GM15510 (cell line): Measurements from ENCODE around the gene USP49.

Source experiments
- POLR2A ChIP-seq: IDR thresholded peaks from 3 replicates; pipeline ENCODE4 v1.6.1; 2011; ENCODE audit warnings: borderline replicate concordance; ENCODE audit not compliant: insufficient read length; ENCODE audit errors: extremely low read depth

USP49 gene

DNA sequence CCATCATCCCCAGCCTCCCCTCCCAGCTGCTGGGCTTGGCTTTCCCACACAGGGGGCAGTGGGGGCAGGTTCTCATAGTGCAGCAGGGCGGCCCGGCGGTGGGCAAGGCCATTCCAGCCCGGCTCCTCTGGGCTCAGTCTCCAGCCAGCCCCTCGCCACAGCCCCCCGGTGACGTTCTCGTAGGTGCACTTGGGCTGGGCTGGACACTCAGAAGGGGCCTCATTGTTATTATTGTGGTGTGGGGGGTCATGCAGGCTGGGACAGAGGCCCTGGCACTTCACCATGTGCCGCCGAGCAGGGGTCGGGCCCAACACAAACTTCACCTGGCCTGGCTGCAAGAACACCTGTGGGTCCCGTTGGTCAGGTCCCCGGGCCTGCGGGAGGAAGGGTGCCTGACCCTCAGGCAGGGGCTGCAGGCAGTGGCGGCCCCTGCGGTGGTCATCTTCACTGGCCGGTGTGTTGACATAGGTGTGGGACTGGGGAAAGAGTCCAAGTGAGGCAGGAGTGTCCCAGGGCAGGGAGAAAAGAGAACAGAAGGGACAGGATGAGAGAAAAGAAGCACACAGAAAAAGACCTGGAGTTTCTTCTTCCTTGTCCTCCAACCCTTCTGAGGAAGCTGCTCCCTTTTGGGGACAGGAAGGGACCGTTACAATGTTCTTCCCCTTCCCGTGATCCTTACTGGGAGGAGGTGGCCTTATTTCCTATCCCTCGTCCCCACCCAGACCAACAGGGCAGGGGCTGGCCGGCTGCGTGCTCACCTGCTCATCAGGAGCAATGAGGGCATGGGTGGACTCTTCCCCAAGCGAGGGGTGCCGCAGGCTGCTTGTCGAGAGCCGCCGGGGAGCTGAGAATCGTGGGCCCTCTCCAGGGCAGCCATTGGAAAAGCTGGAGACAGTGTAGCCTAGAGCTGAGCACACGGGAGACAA, 123.9 kb downstream of the USP49 start:
- no peak for TF ChIP-seq POLR2A

GRCh38 chr6:41770381-41771057, 124.7 kb downstream of the USP49 start:
- no peak for TF ChIP-seq POLR2A

DNA sequence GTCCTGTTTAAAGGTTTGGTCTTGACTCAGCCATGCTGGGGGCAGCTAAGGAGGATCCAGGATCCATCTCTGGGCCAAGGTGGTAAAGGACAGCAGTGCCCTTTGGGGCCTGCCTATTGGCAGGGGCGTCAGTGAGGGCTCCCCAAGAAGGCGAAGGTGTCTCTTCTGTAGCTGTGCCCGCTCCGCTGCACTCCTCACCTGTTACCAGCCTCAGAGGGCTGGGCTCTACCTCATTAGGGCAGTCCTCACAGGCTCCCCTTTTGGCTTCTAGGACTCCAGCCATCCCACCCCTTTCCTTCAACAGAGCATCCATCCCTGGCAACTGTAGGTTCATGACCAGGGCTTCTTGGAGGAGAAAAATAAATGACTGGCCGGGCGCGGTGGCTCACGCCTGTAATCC, 125.8 kb downstream of the USP49 start:
- no peak for TF ChIP-seq POLR2A

GRCh38 chr6:41768545-41769308, 126.4 kb downstream of the USP49 start:
- no peak for TF ChIP-seq POLR2A

DNA sequence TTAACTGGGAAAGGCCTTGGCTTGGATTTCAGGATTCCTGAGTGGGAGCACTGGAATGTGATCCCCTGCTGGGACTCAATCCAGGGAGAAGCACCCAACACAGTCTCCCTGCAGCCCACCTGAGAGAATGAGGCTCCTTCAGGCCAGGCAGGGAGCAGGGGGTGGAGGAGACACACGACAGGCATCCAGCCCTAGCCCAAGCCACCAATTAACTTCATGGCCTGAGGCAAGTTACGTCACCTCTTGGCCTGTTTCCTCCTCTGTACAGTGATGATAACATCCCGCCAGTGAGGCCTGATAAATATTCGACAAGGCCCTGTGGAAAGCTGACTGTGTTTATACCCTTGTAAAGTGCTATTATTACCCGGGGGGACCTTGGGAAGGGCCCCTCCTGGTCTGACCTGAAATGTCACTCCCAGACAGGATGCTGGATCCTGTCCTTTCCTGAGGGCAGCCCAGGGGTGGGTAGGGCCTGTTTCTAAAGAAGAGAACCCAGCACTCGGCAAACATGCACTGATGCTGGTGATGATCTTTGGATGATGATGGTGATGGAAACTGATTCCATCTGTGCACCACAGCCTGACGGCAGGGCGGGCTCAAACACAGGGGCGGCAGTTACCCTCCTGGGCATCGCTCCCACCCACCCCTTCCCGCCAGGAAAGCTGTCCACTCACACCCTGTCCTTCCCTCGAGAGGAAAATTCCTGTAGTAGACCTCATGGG, 127.9 kb downstream of the USP49 start:
- no peak for TF ChIP-seq POLR2A

DNA sequence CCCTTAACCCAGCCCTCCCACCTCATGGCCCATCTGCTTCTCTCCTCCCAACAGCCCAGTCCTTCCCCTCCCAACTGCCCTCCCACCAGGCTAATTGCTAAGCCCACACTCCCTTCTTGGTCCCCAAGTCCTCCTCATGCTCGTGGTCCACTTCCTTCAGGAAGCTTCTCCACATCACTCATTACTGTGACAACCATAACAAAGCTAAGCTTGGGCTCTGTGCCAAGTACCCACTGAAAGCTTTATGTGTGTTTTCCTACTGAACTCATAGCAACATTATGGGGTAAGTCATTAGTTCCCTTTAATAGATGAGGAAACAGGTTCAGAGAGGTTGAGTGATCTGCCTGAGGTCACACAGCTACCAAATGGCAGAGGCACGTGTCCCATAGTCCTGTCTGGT, 131.7 kb downstream of the USP49 start:
- no peak for TF ChIP-seq POLR2A

DNA sequence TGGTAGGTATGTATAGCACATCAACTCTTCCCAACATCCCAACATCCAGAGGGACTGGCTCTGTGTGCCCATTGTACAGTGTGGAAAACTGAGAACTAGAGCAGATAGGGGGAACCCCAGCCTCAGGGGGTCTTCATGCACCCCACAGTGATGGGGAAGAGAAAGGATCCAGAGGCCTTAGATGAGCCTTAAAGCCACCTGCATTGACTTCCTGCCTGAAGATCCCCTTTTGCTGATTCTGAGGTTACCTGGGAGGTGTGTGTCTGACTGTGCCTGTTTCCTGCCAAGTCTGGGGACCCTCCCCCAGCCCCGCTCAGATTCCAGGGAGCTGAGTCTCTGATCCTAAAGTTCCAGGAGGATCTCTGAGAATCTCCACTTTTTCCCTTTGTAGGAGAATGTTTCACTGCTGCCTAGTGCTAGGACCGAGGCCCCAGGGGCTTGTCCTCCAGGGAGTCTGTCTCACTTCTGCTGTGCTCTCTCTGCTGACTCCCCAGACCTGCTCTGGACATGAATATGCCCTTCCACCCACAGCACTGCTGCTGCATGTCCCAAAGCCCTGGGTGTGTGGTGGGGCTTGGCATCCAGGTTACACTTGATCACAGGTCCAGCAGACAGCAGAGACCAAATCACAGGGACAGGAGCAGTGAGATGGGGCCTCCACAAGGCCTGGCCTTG, 135.1 kb downstream of the USP49 start:
- TF ChIP-seq POLR2A, result no peak

DNA sequence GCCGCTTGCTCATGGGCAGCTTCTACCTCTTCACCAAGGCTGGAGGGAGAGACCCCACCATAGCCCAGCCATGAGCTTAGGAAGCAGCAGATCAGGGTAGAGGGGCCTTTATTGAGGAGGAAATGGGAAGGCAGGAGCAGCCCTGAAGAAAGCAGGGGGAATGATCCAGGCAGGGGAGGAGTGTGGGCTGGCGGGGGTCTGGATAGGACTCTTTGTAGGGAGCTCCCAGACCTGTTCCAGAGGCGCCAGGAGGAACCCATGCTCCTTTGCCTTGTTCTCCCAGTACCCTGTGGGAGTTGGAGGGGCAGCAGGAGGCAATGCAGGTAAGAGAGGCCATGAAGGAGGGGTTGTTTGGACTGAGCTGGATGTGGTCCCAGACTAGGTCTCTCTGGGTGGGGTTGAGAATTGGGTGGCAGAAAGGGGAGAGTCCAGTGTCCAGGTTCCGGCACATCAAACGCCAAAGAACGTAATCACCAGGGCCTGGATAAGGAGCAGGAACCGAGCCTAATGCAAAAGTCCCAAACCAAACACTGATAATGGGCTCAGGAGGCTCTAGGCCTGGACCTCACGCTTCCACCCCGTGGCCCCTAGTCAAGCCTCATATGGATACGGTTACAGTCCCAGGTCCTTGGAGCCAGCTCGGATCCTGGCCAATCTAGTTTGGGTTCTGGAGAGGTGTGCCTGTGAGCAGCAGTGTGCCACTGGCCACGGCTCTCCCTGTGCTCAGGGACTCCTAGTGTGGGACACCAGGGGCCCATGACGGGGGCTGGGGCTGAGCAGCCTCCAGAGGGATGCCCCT, 135.9 kb downstream of the USP49 start:
- TF ChIP-seq POLR2A, result no peak

DNA sequence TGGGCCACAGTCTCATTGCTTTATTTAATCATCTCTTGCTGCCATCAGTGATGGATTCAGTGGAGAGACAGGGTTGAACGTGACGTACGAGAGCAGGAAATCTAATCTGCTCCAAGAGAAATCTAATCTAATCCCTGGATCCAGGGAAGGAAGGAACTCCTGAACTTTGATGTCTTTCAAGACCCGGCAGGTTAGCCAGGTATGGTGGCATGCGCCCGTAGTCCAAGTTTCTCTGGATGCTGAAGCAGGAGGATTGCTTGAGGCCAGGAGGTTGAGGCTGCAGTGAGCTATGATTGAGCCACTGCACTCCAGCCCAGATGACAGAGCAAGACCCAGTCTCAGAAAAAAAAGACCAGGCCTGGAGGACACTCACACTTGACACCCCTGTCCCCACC, 136.5 kb downstream of the USP49 start:
- no peak for TF ChIP-seq POLR2A

- no peak for TF ChIP-seq POLR2A
Observed at GRCh38 chr6:41757931-41758640, 137.1 kb downstream of the USP49 start.

DNA sequence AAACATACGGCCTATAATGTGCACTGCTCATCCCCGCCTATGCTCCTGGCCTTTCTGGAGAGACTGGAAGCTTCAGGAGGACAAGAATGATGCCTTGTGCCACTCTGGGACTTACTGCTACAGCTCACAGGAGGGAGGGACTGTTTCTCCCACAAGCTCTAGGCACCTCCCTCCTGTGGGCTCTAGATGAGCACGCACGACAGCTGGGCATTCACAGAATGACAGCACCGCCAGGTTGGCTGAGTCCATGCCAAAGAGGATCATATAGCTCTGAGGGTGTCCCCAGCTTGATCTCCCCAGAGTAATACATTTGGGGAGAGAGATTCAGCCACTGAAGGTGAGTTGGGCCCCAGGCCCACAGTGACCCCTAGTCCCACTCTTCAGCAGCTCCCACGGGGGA, 137.9 kb downstream of the USP49 start:
- no peak for TF ChIP-seq POLR2A

GRCh38 chr6:41756354-41756753, 138.8 kb downstream of the USP49 start:
- TF ChIP-seq POLR2A, result no peak

- TF ChIP-seq POLR2A, result no peak
Observed at GRCh38 chr6:41755895-41756294, 139.3 kb downstream of the USP49 start.
